ENCODE data around the gene IKZF5.

- TF ChIP-seq, protein P1, sequence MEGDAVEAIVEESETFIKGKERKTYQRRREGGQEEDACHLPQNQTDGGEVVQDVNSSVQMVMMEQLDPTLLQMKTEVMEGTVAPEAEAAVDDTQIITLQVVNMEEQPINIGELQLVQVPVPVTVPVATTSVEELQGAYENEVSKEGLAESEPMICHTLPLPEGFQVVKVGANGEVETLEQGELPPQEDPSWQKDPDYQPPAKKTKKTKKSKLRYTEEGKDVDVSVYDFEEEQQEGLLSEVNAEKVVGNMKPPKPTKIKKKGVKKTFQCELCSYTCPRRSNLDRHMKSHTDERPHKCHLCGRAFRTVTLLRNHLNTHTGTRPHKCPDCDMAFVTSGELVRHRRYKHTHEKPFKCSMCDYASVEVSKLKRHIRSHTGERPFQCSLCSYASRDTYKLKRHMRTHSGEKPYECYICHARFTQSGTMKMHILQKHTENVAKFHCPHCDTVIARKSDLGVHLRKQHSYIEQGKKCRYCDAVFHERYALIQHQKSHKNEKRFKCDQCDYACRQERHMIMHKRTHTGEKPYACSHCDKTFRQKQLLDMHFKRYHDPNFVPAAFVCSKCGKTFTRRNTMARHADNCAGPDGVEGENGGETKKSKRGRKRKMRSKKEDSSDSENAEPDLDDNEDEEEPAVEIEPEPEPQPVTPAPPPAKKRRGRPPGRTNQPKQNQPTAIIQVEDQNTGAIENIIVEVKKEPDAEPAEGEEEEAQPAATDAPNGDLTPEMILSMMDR (IDR thresholded peaks at IDR 0.05): no peak
- no peak for TF ChIP-seq EZH2 (IDR thresholded peaks at IDR 0.05; ENCODE audit: borderline replicate concordance, insufficient read depth, low read depth, low read length, poor library complexity, severe bottlenecking)
Observed at GRCh38 chr10:123057968-123058367, 49.4 kb upstream of the IKZF5 start.

Data from B cell (primary cell).